Neural crest cell (in vitro differentiated cells): ENCODE measurements around the gene GTPBP6. TPM values are rescaled to one million over a fixed set of nuclear protein-coding genes. Genes with fewer than 3 reads are reported as not detected.
"Not testable (repeated sequence)": the region's sequence is repeated elsewhere in the genome, so short reads cannot be mapped to it uniquely, and the experiment has no call there.

Experiments
- DNase-seq: peaks from one replicate; pipeline ENCODE4 v3.0.0; 2021; ENCODE audit warnings: low read depth, mixed read lengths, low spot score
- H3K27ac Mint-ChIP-seq: one replicate; pipeline ENCODE4 v1.8.0; 2021; ENCODE audit warnings: mild to moderate bottlenecking, mixed read lengths; ENCODE audit not compliant: unreplicated experiment
- H3K27me3 Mint-ChIP-seq: 2 replicates; pipeline ENCODE4 v1.8.0; 2021; ENCODE audit warnings: low read depth, mild to moderate bottlenecking, mixed read lengths
- H3K36me3 Mint-ChIP-seq: 2 replicates; pipeline ENCODE4 v1.8.0; 2021; ENCODE audit warnings: low read depth, mild to moderate bottlenecking, mixed read lengths
- H3K4me1 Mint-ChIP-seq: 2 replicates; pipeline ENCODE4 v1.8.0; 2021; ENCODE audit warnings: mixed read lengths
- H3K4me3 Mint-ChIP-seq: one replicate; pipeline ENCODE4 v1.8.0; 2021; ENCODE audit warnings: mild to moderate bottlenecking, mixed read lengths
- H3K9me3 Mint-ChIP-seq: 2 replicates; pipeline ENCODE4 v1.8.0; 2021; ENCODE audit warnings: mixed read lengths
- total RNA-seq: library from RNA; stranded (reverse); gene quantifications from 2 replicates; pipeline ENCODE4 v1.2.1, GENCODE V29; 2021
- TF ChIP-seq, protein P1 (sequence below): fragments of 200-600 bp; sonication (generic); conservative IDR thresholded peaks from 2 replicates; pipeline ENCODE4 v1.5.0; 2021; ENCODE audit warnings: antibody characterized with exemption, mild to moderate bottlenecking

The GTPBP6 gene
- total RNA-seq, 1 donor from 2014 or later: 81.9 TPM

DNA sequence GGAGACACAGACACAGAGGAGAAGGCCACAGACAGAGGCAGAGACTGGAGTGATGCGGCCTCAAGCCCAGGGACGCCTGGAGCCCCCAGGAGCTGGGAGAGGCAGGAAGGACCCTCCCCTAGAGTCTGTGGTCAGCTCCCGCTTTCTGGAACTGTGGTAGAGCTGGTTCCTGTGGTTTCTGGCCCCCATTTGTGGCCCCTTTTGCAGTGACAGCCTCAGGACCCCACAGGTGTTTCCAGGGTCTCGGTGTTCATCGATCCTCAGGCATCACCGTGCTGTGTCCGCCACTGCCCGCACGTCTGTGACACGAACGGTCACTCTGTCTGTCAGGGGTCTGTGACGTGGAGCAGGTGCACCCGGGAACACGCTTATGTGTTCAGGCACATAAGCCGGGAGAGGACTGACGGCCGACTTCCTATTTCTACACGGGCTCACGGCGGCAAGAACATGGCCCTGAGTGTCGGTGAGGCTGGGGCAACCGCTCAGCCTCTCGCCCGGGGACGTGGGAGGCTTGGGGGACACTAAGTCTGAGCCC, 7.9 kb downstream of the GTPBP6 start:
- Mint-ChIP-seq H3K4me3 (no peak overlapping the region), H3K27me3 (peaks cover 3% of the 10 kb centered on the region), H3K4me1 (no peaks in the 10 kb centered on the region), H3K9me3 (no peaks in the 10 kb centered on the region), H3K36me3 (peaks cover 24% of the 10 kb centered on the region), H3K27ac (no peak overlapping the region)
- TF ChIP-seq, protein P1, sequence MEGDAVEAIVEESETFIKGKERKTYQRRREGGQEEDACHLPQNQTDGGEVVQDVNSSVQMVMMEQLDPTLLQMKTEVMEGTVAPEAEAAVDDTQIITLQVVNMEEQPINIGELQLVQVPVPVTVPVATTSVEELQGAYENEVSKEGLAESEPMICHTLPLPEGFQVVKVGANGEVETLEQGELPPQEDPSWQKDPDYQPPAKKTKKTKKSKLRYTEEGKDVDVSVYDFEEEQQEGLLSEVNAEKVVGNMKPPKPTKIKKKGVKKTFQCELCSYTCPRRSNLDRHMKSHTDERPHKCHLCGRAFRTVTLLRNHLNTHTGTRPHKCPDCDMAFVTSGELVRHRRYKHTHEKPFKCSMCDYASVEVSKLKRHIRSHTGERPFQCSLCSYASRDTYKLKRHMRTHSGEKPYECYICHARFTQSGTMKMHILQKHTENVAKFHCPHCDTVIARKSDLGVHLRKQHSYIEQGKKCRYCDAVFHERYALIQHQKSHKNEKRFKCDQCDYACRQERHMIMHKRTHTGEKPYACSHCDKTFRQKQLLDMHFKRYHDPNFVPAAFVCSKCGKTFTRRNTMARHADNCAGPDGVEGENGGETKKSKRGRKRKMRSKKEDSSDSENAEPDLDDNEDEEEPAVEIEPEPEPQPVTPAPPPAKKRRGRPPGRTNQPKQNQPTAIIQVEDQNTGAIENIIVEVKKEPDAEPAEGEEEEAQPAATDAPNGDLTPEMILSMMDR: no peak
- no peak for DNase-seq

DNA sequence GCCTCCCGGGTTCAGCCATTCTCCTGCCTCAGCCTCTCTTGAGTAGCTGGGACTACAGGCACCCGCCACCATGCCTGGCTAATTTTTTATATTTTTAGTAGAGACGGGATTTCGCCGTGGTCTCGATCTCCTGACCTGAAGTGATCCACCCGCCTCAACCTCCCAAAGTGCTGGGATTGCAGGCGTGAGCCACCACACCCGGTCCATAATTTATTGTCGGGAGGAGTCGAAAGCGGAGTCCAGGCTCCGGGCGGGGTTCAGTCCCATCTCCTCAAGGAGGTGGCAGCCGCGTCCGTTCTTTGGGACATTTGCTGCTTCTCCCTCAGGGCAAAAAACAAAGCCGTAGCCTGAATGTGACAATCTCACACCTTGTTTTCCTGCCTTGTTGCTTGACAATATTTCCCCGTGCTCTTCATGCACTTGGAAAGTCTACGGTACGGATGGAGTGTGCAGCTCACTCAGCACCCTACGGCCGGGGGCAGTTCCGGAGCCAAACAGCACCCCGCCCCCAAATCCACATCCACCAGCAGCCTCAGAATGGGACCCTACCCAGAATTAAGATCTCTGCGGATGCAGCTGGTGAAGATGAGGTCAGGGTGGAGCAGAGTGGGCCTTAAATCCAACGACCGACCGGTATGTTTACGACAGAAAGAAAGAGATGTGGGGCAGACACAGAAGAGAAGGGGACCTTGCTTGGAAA, 9.6 kb downstream of the GTPBP6 start:
- Mint-ChIP-seq H3K36me3 (peaks cover 24% of the 10 kb centered on the region), H3K9me3 (no peaks in the 10 kb centered on the region), H3K27me3 (peaks cover 3% of the 10 kb centered on the region), H3K4me1 (no peaks in the 10 kb centered on the region), H3K4me3 (no peak overlapping the region), H3K27ac (no peak overlapping the region)
- TF ChIP-seq, protein P1: no peak
- no peak for DNase-seq

DNA sequence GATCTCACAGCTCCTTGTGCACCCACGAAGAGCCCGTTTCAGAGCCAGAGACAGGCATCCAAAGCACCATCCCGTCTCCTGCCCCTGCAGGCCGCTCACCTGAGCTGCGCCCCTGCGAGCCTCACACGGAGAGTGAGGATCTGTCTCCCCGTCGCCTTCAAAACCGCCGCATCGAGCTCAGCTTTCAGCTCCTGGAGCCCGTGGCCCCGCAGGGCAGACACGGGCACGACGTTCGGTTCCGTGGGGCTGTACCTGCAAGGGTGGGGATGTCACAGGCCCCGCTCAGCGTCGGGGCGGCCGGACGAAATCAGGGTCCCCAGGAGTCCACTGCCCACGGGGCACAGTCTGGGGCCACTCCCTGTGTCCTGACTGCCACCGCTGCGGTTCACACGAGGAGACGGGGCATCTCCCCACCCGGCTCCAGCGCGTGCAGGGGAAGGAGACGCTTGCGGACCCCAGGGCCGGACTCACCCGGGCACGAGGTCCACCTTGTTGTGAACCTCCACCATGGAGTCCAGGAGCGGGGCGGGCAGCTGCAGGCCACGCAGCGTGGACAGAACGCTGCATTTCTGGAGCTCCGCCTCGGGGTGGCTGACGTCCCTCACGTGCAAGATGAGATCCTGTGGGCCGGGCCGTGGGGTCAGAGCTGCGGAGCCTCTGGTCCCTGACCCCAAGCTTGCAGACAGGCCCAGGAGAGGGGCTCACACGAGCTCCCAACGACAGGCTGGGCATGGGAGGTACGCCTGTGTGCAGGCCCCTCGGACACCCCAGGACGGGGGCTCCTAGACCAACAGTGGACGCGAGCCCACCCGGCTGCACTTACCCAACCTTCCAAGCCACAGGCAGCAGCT, 11.1 kb downstream of the GTPBP6 start:
- Mint-ChIP-seq H3K4me3 (no peak overlapping the region), H3K27me3 (peaks cover 3% of the 10 kb centered on the region), H3K36me3 (peaks cover 27% of the 10 kb centered on the region), H3K4me1 (no peaks in the 10 kb centered on the region), H3K9me3 (no peaks in the 10 kb centered on the region), H3K27ac (no peak overlapping the region)
- DNase-seq: no peak
- TF ChIP-seq, protein P1: no peak

DNA sequence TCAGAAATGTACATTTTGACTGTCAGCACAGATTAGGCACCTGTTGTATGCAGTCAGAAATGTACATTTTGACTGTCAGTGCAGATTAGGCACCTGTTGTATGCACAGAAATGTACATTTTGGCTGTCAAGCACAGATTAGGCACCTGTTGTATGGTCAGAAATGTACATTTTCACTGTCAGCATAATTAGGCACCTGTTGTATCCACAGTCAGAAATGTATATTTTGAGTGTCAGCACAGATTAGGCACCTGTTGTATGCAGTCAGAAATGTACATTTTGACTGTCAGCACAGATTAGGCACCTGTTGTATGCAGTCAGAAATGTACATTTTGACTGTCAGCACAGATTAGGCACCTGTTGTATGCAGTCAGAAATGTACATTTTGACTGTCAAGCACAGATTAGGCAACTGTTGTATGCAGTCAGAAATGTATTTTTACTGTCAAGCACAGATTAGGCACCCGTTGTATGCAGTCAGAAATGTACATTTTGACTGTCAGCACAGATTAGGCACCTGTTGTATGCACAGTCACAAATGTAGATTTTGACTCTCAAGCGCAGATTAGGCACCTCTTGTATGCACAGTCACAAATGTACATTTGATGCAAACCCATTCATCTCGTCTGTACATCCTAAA, 11.9 kb downstream of the GTPBP6 start:
- not testable (repeated sequence) for H3K27me3 Mint-ChIP-seq, H3K27ac Mint-ChIP-seq, DNase-seq, H3K4me1 Mint-ChIP-seq, H3K4me3 Mint-ChIP-seq, H3K9me3 Mint-ChIP-seq
- peaks cover 27% of the 10 kb centered on the region for H3K36me3 Mint-ChIP-seq

DNA sequence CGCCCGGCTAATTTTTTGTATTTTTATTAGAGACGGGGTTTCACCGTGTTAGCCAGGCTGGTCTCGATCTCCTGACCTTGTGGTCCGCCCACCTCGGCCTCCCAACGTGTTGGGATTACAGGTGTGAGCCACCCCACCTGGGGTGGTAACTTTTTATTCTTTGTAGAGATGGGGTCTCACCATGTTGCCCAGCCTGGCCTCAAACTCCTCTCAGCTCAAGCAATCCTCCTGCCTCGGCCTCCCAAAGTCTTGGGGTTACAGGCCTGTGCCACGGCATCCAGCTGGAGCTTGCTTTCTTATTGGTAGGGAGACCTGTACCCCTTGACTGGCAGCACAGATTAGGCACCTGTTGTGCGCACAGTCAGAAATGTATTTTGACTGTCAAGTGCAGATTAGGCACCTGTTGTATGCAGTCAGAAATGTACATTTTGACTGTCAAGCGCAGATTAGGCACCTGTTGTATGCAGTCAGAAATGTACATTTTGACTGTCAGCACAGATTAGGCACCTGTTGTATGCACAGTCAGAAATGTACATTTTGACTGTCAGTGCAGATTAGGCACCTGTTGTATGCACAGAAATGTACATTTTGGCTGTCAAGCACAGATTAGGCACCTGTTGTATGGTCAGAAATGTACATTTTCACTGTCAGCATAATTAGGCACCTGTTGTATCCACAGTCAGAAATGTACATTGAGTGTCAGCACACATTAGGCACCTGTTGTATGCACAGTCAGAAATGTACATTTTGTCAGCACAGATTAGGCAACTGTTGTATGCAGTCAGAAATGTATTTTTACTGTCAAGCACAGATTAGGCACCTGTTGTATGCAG, 12.6 kb downstream of the GTPBP6 start:
- DNase-seq, H3K4me1 Mint-ChIP-seq, H3K4me3 Mint-ChIP-seq, H3K9me3 Mint-ChIP-seq, H3K27ac Mint-ChIP-seq, H3K27me3 Mint-ChIP-seq: not testable (repeated sequence)
- peaks cover 30% of the 10 kb centered on the region for H3K36me3 Mint-ChIP-seq

DNA sequence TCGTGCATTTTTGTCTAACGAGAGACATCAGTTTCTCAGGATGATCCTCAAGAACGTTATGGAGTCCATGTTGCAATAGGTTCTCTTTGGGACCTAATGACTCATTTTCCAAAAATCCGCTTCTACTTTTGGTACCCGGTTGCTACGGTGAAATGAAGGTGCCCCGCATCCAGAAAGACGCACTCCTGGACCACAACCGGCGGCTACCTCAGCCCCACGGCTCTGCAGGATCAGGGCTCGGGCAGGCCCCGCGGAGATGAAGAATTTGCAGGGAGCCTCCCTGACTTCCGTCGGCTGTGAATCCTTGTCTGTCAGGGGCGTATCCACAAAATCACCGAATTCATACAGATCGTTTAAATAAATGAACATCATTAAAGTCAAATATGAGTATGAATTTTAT, 15.6 kb downstream of the GTPBP6 start:
- Mint-ChIP-seq H3K9me3 (no peaks in the 10 kb centered on the region), H3K36me3 (peaks cover 33% of the 10 kb centered on the region), H3K27me3 (no peaks in the 10 kb centered on the region), H3K27ac (no peak overlapping the region), H3K4me3 (no peak overlapping the region), H3K4me1 (no peaks in the 10 kb centered on the region)
- TF ChIP-seq, protein P1: no peak
- no peak for DNase-seq
